ENCODE measurements around the gene SLC7A1.

DNA sequence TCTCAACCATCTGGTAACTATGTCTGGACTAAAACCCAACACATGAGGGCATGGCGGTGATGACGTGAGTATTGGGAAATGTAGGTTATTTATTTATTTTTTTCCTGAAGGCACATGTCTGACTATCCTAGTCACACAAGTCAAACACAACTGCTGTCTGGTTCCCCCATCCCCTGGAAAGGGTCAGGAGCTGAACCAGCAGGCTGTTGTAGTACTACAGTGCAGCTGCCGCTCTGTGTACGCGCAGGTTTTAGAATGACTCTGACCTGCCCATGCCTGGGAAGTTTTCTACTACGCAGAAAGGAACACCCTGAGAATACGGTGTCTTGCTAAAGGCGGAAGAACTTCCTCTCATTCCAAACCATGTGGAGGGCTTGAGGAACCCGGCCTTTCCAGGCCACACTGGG lies 1.2 kb downstream of the SLC7A1 start:
- TF ChIP-seq, protein P1, sequence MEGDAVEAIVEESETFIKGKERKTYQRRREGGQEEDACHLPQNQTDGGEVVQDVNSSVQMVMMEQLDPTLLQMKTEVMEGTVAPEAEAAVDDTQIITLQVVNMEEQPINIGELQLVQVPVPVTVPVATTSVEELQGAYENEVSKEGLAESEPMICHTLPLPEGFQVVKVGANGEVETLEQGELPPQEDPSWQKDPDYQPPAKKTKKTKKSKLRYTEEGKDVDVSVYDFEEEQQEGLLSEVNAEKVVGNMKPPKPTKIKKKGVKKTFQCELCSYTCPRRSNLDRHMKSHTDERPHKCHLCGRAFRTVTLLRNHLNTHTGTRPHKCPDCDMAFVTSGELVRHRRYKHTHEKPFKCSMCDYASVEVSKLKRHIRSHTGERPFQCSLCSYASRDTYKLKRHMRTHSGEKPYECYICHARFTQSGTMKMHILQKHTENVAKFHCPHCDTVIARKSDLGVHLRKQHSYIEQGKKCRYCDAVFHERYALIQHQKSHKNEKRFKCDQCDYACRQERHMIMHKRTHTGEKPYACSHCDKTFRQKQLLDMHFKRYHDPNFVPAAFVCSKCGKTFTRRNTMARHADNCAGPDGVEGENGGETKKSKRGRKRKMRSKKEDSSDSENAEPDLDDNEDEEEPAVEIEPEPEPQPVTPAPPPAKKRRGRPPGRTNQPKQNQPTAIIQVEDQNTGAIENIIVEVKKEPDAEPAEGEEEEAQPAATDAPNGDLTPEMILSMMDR (IDR thresholded peaks at IDR 0.05; ENCODE audit: insufficient read depth, low read length, poor library complexity, severe bottlenecking), result no peak
- TF ChIP-seq EZH2phosphoT487 (conservative IDR thresholded peaks at IDR 0.05; ENCODE audit: low read length), result no peak
